ENCODE results near the gene NINJ2.

- TF ChIP-seq POLR2A (IDR thresholded peaks at IDR 0.05; ENCODE audit: extremely low read depth, insufficient read length) (no peak), CTCF (IDR thresholded peaks at IDR 0.05; ENCODE audit: low read depth, low read length) (no peak), MYC (IDR thresholded peaks at IDR 0.05; ENCODE audit: low read depth, low read length) (no peak), MAX (IDR thresholded peaks at IDR 0.05; ENCODE audit: low read depth, low read length) (no peak)
These were observed 103.9 kb downstream of the NINJ2 start for GRCh38 chr12:559208-559905.
